ENCODE measurements around the gene XRN1.
"Not testable (repeated sequence)": the region's sequence is repeated elsewhere in the genome, so short reads cannot be mapped to it uniquely, and the experiment has no call there.

XRN1 gene

DNA sequence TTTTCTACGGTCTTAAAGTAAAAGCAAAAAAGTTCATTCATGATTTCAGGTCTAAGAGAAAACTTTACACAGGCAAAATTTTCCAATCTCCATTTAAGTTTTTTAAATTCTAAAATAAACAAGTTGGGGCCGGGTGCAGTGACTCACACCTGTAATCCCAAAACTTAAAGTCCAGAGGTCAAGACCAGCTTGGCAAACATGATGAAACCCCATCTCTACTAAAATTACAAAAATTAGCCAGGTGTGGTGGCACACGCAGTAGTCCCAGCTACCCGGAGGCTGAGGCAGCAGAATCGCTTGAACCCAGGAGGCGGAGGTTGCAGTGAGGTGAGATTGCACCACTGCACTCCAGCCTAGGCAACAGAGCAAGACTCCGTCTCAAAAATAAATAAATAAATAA is 47.3 kb downstream of the XRN1 start:
- not testable (repeated sequence) for H2BK12ac ChIP-seq (ENCODE audit: low read length); H3K27ac ChIP-seq (ENCODE audit: low read depth, low read length); H2AFZ ChIP-seq (ENCODE audit: insufficient read depth, low read length, poor library complexity); H3K27me3 ChIP-seq (ENCODE audit: insufficient read depth, low read length); H4K8ac ChIP-seq (ENCODE audit: low read depth, low read length); H3K79me2 ChIP-seq (ENCODE audit: control insufficient read depth, insufficient read depth, low read length, poor library complexity); H4K91ac ChIP-seq (ENCODE audit: low read depth, low read length); H3K79me1 ChIP-seq (ENCODE audit: low read length); DNase-seq; H3K4me3 ChIP-seq (ENCODE audit: low read depth, low read length); H2AK5ac ChIP-seq (ENCODE audit: low read length); H3K9me3 ChIP-seq (ENCODE audit: insufficient read depth, low read depth, low read length); H3K9ac ChIP-seq (ENCODE audit: low read length); H3K23ac ChIP-seq (ENCODE audit: low read length); H3K36me3 ChIP-seq (ENCODE audit: control insufficient read depth in 1 of 2, insufficient read depth in 2 of 2, low read length in 2 of 2); H3K14ac ChIP-seq (ENCODE audit: low read length); H4K12ac ChIP-seq (ENCODE audit: low read depth, low read length); H2BK120ac ChIP-seq (ENCODE audit: insufficient read depth, low read length, poor library complexity); H3K18ac ChIP-seq (ENCODE audit: low read length); H2BK5ac ChIP-seq (ENCODE audit: low read depth, low read length, poor library complexity); H3K4me1 ChIP-seq (ENCODE audit: control insufficient read depth in 1 of 2, insufficient read depth in 2 of 2, low read length in 2 of 2); H3K4me2 ChIP-seq (ENCODE audit: low read length); H3K4ac ChIP-seq (ENCODE audit: low read depth, low read length)
- no CpG with 5 or more reads among the region's 7 CpGs for WGBS (ENCODE audit: extremely low coverage, insufficient coverage, insufficient read length)

DNA sequence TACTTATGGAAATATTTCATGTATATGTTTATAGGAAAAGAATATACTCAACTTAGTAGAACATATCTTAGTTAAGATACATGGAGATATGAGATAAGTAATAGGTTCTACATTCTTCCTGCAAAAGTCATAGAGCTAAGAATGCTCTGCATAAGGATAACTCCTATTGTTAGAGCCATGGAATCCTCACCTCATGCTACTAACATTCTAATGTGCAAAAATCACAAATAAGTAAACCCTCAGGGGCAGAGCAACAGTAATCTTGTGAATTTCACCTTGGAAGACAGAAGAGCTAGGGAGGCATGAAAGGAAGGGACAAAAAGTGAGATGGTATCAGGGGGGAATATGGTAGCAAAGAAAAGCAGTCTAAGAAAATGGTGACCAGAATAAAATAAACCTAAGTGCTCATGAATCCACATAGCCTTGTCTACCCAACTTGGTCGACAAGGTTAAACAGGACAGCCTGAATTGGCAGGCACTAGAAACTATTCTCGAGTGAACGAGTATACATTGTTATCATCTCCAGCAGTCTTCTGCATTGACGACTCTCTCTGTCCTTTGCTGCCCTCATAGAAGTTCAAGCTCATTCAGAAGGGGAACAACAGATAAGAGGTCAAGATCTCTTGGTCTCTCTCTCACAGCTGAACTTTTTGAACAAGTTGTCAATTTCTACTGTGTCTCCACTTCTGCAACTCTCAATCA is 52.8 kb downstream of the XRN1 start:
- no peaks in the 10 kb centered on the region for H3K4me1 ChIP-seq (ENCODE audit: control insufficient read depth in 1 of 2, insufficient read depth in 2 of 2, low read length in 2 of 2)
- H4K8ac ChIP-seq (ENCODE audit: low read depth, low read length), result no peak overlapping the region
- H3K4me3 ChIP-seq (ENCODE audit: low read depth, low read length), result no peak overlapping the region
- H3K79me1 ChIP-seq (ENCODE audit: low read length), result no peaks in the 10 kb centered on the region
- H2BK120ac ChIP-seq (ENCODE audit: insufficient read depth, low read length, poor library complexity), result no peak overlapping the region
- no peak overlapping the region for H3K4ac ChIP-seq (ENCODE audit: low read depth, low read length)
- DNase-seq, result peak; percentile 54 to 92
- no peaks in the 10 kb centered on the region for H3K79me2 ChIP-seq (ENCODE audit: control insufficient read depth, insufficient read depth, low read length, poor library complexity)
- H2BK12ac ChIP-seq (ENCODE audit: low read length), result no peak overlapping the region
- no CpG with 5 or more reads among the region's 4 CpGs for WGBS (ENCODE audit: extremely low coverage, insufficient coverage, insufficient read length)
- no peak overlapping the region for H3K4me2 ChIP-seq (ENCODE audit: low read length)
- no peak overlapping the region for H2AFZ ChIP-seq (ENCODE audit: insufficient read depth, low read length, poor library complexity)
- H3K9me3 ChIP-seq (ENCODE audit: insufficient read depth, low read depth, low read length), result no peaks in the 10 kb centered on the region
- H3K14ac ChIP-seq (ENCODE audit: low read length), result no peak overlapping the region
- no peak overlapping the region for H3K9ac ChIP-seq (ENCODE audit: low read length)
- H3K23ac ChIP-seq (ENCODE audit: low read length), result no peak overlapping the region
- H4K12ac ChIP-seq (ENCODE audit: low read depth, low read length), result no peak overlapping the region
- no peaks in the 10 kb centered on the region for H3K27me3 ChIP-seq (ENCODE audit: insufficient read depth, low read length)
- H3K36me3 ChIP-seq (ENCODE audit: control insufficient read depth in 1 of 2, insufficient read depth in 2 of 2, low read length in 2 of 2), result peaks cover 5 to 6% of the 10 kb centered on the region in 2 experiments
- no peak overlapping the region for H3K18ac ChIP-seq (ENCODE audit: low read length)
- no peak overlapping the region for H2BK5ac ChIP-seq (ENCODE audit: low read depth, low read length, poor library complexity)
- no peak overlapping the region for H4K91ac ChIP-seq (ENCODE audit: low read depth, low read length)
- H3K27ac ChIP-seq (ENCODE audit: low read depth, low read length), result no peak overlapping the region
- no peak overlapping the region for H2AK5ac ChIP-seq (ENCODE audit: low read length)

DNA sequence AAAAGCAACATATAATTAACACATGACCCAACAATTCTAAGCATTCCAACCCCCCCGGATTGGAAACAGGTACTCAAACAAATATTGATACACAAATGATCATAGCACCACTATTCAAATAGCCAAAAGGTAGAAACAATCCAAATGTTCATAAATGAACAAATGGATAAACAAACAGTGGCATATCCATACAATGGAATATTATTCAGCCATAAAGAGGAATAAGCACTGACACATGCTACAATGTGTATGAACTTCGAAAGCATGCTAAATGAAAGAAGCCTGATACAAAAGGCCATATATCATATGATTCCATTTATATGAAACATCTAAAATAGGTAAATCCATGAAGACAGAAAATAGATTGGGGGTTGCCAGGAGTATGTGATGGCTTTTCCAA is 62.8 kb downstream of the XRN1 start:
- Histone ChIP-seq H4K12ac (ENCODE audit: low read depth, low read length) (no peak overlapping the region), H3K18ac (ENCODE audit: low read length) (no peak overlapping the region), H3K27ac (ENCODE audit: low read depth, low read length) (no peak overlapping the region), H2BK120ac (ENCODE audit: insufficient read depth, low read length, poor library complexity) (no peak overlapping the region), H4K91ac (ENCODE audit: low read depth, low read length) (no peak overlapping the region), H3K4me3 (ENCODE audit: low read depth, low read length) (no peak overlapping the region), H3K4me2 (ENCODE audit: low read length) (no peak overlapping the region), H3K9ac (ENCODE audit: low read length) (no peak overlapping the region), H2AK5ac (ENCODE audit: low read length) (no peak overlapping the region), H3K27me3 (ENCODE audit: insufficient read depth, low read length) (no peaks in the 10 kb centered on the region), H2BK12ac (ENCODE audit: low read length) (no peak overlapping the region), H2AFZ (ENCODE audit: insufficient read depth, low read length, poor library complexity) (no peak overlapping the region), H3K79me1 (ENCODE audit: low read length) (no peaks in the 10 kb centered on the region), H2BK5ac (ENCODE audit: low read depth, low read length, poor library complexity) (no peak overlapping the region), H4K8ac (ENCODE audit: low read depth, low read length) (no peak overlapping the region), H3K4me1 (ENCODE audit: control insufficient read depth in 1 of 2, insufficient read depth in 2 of 2, low read length in 2 of 2) (no peaks in the 10 kb centered on the region), H3K23ac (ENCODE audit: low read length) (no peak overlapping the region), H3K4ac (ENCODE audit: low read depth, low read length) (no peak overlapping the region), H3K14ac (ENCODE audit: low read length) (no peak overlapping the region), H3K79me2 (ENCODE audit: control insufficient read depth, insufficient read depth, low read length, poor library complexity) (no peaks in the 10 kb centered on the region), H3K36me3 (ENCODE audit: control insufficient read depth in 1 of 2, insufficient read depth in 2 of 2, low read length in 2 of 2) (no peaks in the 10 kb centered on the region), H3K9me3 (ENCODE audit: insufficient read depth, low read depth, low read length) (no peaks in the 10 kb centered on the region)
- no CpG with 5 or more reads among the region's 2 CpGs for WGBS (ENCODE audit: extremely low coverage, insufficient coverage, insufficient read length)
- no peak for DNase-seq

DNA sequence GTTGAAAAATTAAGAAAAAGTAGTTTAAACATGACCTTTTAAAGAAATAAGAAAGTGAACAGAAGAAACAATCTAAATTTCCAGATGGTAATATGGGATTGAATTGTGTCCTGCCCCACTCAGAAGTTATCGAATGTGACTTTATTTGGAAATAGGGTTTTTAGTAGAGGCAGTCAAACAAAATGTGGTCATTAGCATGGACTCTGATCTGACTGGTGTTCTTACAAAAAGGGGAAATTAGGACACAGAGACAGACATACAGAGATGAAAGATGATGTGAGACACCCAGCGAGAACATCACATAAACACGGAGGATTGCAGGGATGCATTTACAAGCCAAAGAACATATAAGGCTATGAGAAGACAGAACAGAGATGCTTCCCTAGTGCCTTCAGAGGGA is 73.2 kb downstream of the XRN1 start:
- no peak overlapping the region for H3K14ac ChIP-seq (ENCODE audit: low read length)
- no peaks in the 10 kb centered on the region for H3K79me1 ChIP-seq (ENCODE audit: low read length)
- H2BK120ac ChIP-seq (ENCODE audit: insufficient read depth, low read length, poor library complexity), result no peak overlapping the region
- H2BK12ac ChIP-seq (ENCODE audit: low read length), result no peak overlapping the region
- no peak overlapping the region for H4K12ac ChIP-seq (ENCODE audit: low read depth, low read length)
- no peak overlapping the region for H3K27ac ChIP-seq (ENCODE audit: low read depth, low read length)
- H3K4ac ChIP-seq (ENCODE audit: low read depth, low read length), result no peak overlapping the region
- no peaks in the 10 kb centered on the region for H3K79me2 ChIP-seq (ENCODE audit: control insufficient read depth, insufficient read depth, low read length, poor library complexity)
- no peaks in the 10 kb centered on the region for H3K27me3 ChIP-seq (ENCODE audit: insufficient read depth, low read length)
- no peaks in the 10 kb centered on the region for H3K4me1 ChIP-seq (ENCODE audit: control insufficient read depth in 1 of 2, insufficient read depth in 2 of 2, low read length in 2 of 2)
- no peak for DNase-seq
- H3K36me3 ChIP-seq (ENCODE audit: control insufficient read depth in 1 of 2, insufficient read depth in 2 of 2, low read length in 2 of 2), result peaks cover 1 to 7% of the 10 kb centered on the region in 2 experiments
- no peak overlapping the region for H3K18ac ChIP-seq (ENCODE audit: low read length)
- H3K4me3 ChIP-seq (ENCODE audit: low read depth, low read length), result no peak overlapping the region
- no peak overlapping the region for H3K4me2 ChIP-seq (ENCODE audit: low read length)
- no CpG with 5 or more reads among the region's 3 CpGs for WGBS (ENCODE audit: extremely low coverage, insufficient coverage, insufficient read length)
- no peak overlapping the region for H2BK5ac ChIP-seq (ENCODE audit: low read depth, low read length, poor library complexity)
- H3K9me3 ChIP-seq (ENCODE audit: insufficient read depth, low read depth, low read length), result no peaks in the 10 kb centered on the region
- H4K8ac ChIP-seq (ENCODE audit: low read depth, low read length), result no peak overlapping the region
- no peak overlapping the region for H3K9ac ChIP-seq (ENCODE audit: low read length)
- H2AK5ac ChIP-seq (ENCODE audit: low read length), result no peak overlapping the region
- no peak overlapping the region for H2AFZ ChIP-seq (ENCODE audit: insufficient read depth, low read length, poor library complexity)
- H3K23ac ChIP-seq (ENCODE audit: low read length), result no peak overlapping the region
- H4K91ac ChIP-seq (ENCODE audit: low read depth, low read length), result no peak overlapping the region
